ENCODE data around the gene TSEN15. TPM values are rescaled to one million over a fixed set of nuclear protein-coding genes. Genes with fewer than 3 reads are reported as not detected.

TSEN15 gene
- total and polyA plus RNA-seq, 4 donors = 9.1 to 21.9 (median 19.3) TPM

- no peak overlapping the region for H3K4me3 ChIP-seq (ENCODE audit: low read depth in 1 of 3, low read length in 3 of 3)
- H3K4me1 ChIP-seq (ENCODE audit: control insufficient read depth in 4 of 4, insufficient read depth in 4 of 4, low read length in 3 of 4) = no peaks in the 10 kb centered on the region
- H3K36me3 ChIP-seq (ENCODE audit: control insufficient read depth in 4 of 4, insufficient read depth in 3 of 4, low read depth in 1 of 4, low read length in 3 of 4) = peaks cover 0 to 13% (median 2%) of the 10 kb centered on the region in 4 donors
- no peaks in the 10 kb centered on the region for H3K9me3 ChIP-seq (ENCODE audit: control insufficient read depth in 4 of 4, low read length in 3 of 4)
- TF ChIP-seq HNF4G (IDR thresholded peaks at IDR 0.05) (no peak), RAD21 (IDR thresholded peaks at IDR 0.05) (no peak), FOXA1 (IDR thresholded peaks at IDR 0.05) (no peak), FOXA2 (IDR thresholded peaks at IDR 0.05) (no peak), GABPA (IDR thresholded peaks at IDR 0.05 in 1 of 2, conservative IDR thresholded peaks at IDR 0.05 in 1 of 2) (no peak), RXRA (IDR thresholded peaks at IDR 0.05) (no peak), TAF1 (conservative IDR thresholded peaks at IDR 0.05) (no peak), HNF4A (conservative IDR thresholded peaks at IDR 0.05) (no peak), NR2F2 (IDR thresholded peaks at IDR 0.05) (no peak), EGR1 (IDR thresholded peaks at IDR 0.05; ENCODE audit: low read depth in 2 of 2) (no peak), SP1 (IDR thresholded peaks at IDR 0.05) (no peak)
- TF ChIP-seq, protein P1, sequence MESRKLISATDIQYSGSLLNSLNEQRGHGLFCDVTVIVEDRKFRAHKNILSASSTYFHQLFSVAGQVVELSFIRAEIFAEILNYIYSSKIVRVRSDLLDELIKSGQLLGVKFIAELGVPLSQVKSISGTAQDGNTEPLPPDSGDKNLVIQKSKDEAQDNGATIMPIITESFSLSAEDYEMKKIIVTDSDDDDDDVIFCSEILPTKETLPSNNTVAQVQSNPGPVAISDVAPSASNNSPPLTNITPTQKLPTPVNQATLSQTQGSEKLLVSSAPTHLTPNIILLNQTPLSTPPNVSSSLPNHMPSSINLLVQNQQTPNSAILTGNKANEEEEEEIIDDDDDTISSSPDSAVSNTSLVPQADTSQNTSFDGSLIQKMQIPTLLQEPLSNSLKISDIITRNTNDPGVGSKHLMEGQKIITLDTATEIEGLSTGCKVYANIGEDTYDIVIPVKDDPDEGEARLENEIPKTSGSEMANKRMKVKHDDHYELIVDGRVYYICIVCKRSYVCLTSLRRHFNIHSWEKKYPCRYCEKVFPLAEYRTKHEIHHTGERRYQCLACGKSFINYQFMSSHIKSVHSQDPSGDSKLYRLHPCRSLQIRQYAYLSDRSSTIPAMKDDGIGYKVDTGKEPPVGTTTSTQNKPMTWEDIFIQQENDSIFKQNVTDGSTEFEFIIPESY (IDR thresholded peaks at IDR 0.05) = no peak
- TF ChIP-seq, protein P2, sequence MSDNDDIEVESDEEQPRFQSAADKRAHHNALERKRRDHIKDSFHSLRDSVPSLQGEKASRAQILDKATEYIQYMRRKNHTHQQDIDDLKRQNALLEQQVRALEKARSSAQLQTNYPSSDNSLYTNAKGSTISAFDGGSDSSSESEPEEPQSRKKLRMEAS (IDR thresholded peaks at IDR 0.05) = no peak
- TF ChIP-seq, protein P3, sequence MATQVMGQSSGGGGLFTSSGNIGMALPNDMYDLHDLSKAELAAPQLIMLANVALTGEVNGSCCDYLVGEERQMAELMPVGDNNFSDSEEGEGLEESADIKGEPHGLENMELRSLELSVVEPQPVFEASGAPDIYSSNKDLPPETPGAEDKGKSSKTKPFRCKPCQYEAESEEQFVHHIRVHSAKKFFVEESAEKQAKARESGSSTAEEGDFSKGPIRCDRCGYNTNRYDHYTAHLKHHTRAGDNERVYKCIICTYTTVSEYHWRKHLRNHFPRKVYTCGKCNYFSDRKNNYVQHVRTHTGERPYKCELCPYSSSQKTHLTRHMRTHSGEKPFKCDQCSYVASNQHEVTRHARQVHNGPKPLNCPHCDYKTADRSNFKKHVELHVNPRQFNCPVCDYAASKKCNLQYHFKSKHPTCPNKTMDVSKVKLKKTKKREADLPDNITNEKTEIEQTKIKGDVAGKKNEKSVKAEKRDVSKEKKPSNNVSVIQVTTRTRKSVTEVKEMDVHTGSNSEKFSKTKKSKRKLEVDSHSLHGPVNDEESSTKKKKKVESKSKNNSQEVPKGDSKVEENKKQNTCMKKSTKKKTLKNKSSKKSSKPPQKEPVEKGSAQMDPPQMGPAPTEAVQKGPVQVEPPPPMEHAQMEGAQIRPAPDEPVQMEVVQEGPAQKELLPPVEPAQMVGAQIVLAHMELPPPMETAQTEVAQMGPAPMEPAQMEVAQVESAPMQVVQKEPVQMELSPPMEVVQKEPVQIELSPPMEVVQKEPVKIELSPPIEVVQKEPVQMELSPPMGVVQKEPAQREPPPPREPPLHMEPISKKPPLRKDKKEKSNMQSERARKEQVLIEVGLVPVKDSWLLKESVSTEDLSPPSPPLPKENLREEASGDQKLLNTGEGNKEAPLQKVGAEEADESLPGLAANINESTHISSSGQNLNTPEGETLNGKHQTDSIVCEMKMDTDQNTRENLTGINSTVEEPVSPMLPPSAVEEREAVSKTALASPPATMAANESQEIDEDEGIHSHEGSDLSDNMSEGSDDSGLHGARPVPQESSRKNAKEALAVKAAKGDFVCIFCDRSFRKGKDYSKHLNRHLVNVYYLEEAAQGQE (IDR thresholded peaks at IDR 0.05) = no peak
- TF ChIP-seq, protein P4, sequence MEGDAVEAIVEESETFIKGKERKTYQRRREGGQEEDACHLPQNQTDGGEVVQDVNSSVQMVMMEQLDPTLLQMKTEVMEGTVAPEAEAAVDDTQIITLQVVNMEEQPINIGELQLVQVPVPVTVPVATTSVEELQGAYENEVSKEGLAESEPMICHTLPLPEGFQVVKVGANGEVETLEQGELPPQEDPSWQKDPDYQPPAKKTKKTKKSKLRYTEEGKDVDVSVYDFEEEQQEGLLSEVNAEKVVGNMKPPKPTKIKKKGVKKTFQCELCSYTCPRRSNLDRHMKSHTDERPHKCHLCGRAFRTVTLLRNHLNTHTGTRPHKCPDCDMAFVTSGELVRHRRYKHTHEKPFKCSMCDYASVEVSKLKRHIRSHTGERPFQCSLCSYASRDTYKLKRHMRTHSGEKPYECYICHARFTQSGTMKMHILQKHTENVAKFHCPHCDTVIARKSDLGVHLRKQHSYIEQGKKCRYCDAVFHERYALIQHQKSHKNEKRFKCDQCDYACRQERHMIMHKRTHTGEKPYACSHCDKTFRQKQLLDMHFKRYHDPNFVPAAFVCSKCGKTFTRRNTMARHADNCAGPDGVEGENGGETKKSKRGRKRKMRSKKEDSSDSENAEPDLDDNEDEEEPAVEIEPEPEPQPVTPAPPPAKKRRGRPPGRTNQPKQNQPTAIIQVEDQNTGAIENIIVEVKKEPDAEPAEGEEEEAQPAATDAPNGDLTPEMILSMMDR (IDR thresholded peaks at IDR 0.05; ENCODE audit: low read depth, low read length, missing input control) = no peak
- TF ChIP-seq, protein P5, sequence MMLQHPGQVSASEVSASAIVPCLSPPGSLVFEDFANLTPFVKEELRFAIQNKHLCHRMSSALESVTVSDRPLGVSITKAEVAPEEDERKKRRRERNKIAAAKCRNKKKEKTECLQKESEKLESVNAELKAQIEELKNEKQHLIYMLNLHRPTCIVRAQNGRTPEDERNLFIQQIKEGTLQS (IDR thresholded peaks at IDR 0.05) = no peak
- 96% methylated on average over 3 of the region's 3 CpGs for WGBS
- no peak overlapping the region for H3K9ac ChIP-seq (ENCODE audit: low read depth in 1 of 2, low read length in 2 of 2)
- DNase-seq (ENCODE audit: low spot score) = no peak
- H3K27ac ChIP-seq (ENCODE audit: low read depth in 1 of 2, low read length in 2 of 2) = no peak overlapping the region
- no peaks in the 10 kb centered on the region for H3K27me3 ChIP-seq (ENCODE audit: control insufficient read depth in 4 of 4, insufficient read depth in 4 of 4, low read length in 3 of 4)
These were observed 11.2 kb downstream of the TSEN15 start for GRCh38 chr1:184062640-184063286.

All from liver (tissue), 9 donors.